H1 (cell line): ENCODE results near the gene BCO2. TPM values are rescaled to one million over a fixed set of nuclear protein-coding genes. Genes with fewer than 3 reads are reported as not detected.

Experiments used
- CTCF ChIA-PET: fragments of 300-600 bp; sonication (Branson Sonifier 250); formaldehyde crosslinking; loops from one replicate; lab custom pipeline; 2021; ENCODE audit not compliant: partially characterized antibody; lab: Charles Lee
- POLR2A ChIA-PET: fragments of 300-600 bp; sonication (Branson Sonifier 250); formaldehyde crosslinking; loops from one replicate; lab custom pipeline; 2021; ENCODE audit warnings: inconsistent platforms; ENCODE audit not compliant: partially characterized antibody; lab: Charles Lee
- DNase-seq, 2 experiments: peaks; one replicate each; pipeline versions ENCODE4 v3.0.0 to v3.0.0-alpha.2; 2010 to 2022; ENCODE audit warnings: low spot score in 2 of 2, low read depth in 1 of 2, mixed read lengths in 1 of 2
- FAIRE-seq: peaks from 2 replicates; lab custom pipeline; 2011; peaks lifted over from hg19 to GRCh38; lab: Jason Lieb, UNC
- H2AFZ ChIP-seq: 2 replicates; pipeline ENCODE4 v1.8.1; 2012; ENCODE audit warnings: low read length, inconsistent platforms
- H2AK5ac ChIP-seq: 2 replicates; pipeline ENCODE4 v1.6.1; 2013; ENCODE audit warnings: low read depth, low read length
- H2BK120ac ChIP-seq: replicated peaks from 2 replicates; pipeline ENCODE3; 2013; ENCODE audit warnings: low read depth, low read length, inconsistent platforms
- H2BK12ac ChIP-seq: 2 replicates; pipeline ENCODE4 v1.6.1; 2013; ENCODE audit warnings: low read depth, low read length
- H2BK15ac ChIP-seq: 2 replicates; pipeline ENCODE4 v1.6.1; 2013; ENCODE audit warnings: low read length
- H2BK20ac ChIP-seq: 2 replicates; pipeline ENCODE4 v1.6.1; 2013; ENCODE audit warnings: low read length
- H2BK5ac ChIP-seq: 2 replicates; pipeline ENCODE4 v1.6.1; 2013; ENCODE audit warnings: low read depth, low read length
- H3K14ac ChIP-seq: 2 replicates; pipeline ENCODE4 v1.6.1; 2013; ENCODE audit warnings: inconsistent platforms; ENCODE audit not compliant: insufficient read length
- H3K18ac ChIP-seq: 2 replicates; pipeline ENCODE4 v1.6.1; 2013; ENCODE audit warnings: low read length; ENCODE audit errors: extremely low read depth
- H3K23ac ChIP-seq: 2 replicates; pipeline ENCODE4 v1.6.1; 2013; ENCODE audit warnings: inconsistent platforms; ENCODE audit not compliant: insufficient read length
- H3K23me2 ChIP-seq: 2 replicates; pipeline ENCODE4 v1.6.1; 2013; ENCODE audit warnings: low read depth, low read length
- H3K27ac ChIP-seq: 2 replicates; pipeline ENCODE4 v1.6.1; 2011; ENCODE audit warnings: low read depth, low read length, inconsistent platforms
- H3K27me3 ChIP-seq, 4 experiments: replicated peaks in 1 of 4; 1 replicate in 1 of 4; 2 replicates in 3 of 4; pipeline versions ENCODE4 v1.6.1 to v1.8.1; 2011 to 2013; ENCODE audit warnings: low read length in 3 of 4, mild to moderate bottlenecking in 3 of 4, inconsistent platforms in 2 of 4, mixed read lengths in 2 of 4, moderate library complexity in 1 of 4; ENCODE audit not compliant: control insufficient read depth in 3 of 4, insufficient read depth in 3 of 4; ENCODE audit errors: extremely low read depth in 1 of 4
- H3K36me3 ChIP-seq, 4 experiments: 2 replicates each; pipeline versions ENCODE4 v1.6.1 to v1.8.1; 2011 to 2013; ENCODE audit warnings: mild to moderate bottlenecking in 4 of 4, low read length in 3 of 4, moderate library complexity in 2 of 4, control low read depth in 1 of 4, inconsistent platforms in 1 of 4; ENCODE audit not compliant: insufficient read depth in 4 of 4, control insufficient read depth in 2 of 4
- H3K4ac ChIP-seq: replicated peaks from 2 replicates; pipeline ENCODE3; 2013; ENCODE audit warnings: low read length, low read depth, mixed read lengths, inconsistent platforms; ENCODE audit not compliant: insufficient read length
- H3K4me1 ChIP-seq, 4 experiments: replicated peaks in 1 of 4; 1 replicate in 1 of 4; 2 replicates in 3 of 4; pipeline versions ENCODE4 v1.6.1 to v1.8.1; 2011 to 2013; ENCODE audit warnings: low read length in 3 of 4, inconsistent platforms in 2 of 4, mixed read lengths in 1 of 4; ENCODE audit not compliant: insufficient read depth in 4 of 4, control insufficient read depth in 3 of 4
- H3K4me2 ChIP-seq, 2 experiments: 2 replicates each; pipeline versions ENCODE4 v1.6.1 to v1.8.1; 2011 to 2013; ENCODE audit warnings: low read depth in 2 of 2, low read length in 2 of 2, control low read depth in 1 of 2, inconsistent platforms in 1 of 2, mild to moderate bottlenecking in 1 of 2; ENCODE audit not compliant: insufficient read depth in 1 of 2
- H3K4me3 ChIP-seq, 4 experiments: fragments of 200-600, 300-600 bp in 1 of 4; sonication (generic), shearing (Covaris generic), sonication (Bioruptor Twin) in 1 of 4; 2 replicates each; pipeline versions ENCODE4 v1.5.1 to v1.8.1; 2011 to 2016; ENCODE audit warnings: low read length in 4 of 4, low read depth in 3 of 4, control low read depth in 2 of 4, inconsistent platforms in 2 of 4, mild to moderate bottlenecking in 2 of 4, mixed read lengths in 1 of 4, moderate library complexity in 1 of 4; ENCODE audit not compliant: insufficient read depth in 2 of 4; ENCODE audit errors: extremely low read depth in 1 of 4
- H3K56ac ChIP-seq: replicated peaks from 2 replicates; pipeline ENCODE3; 2013; ENCODE audit warnings: low read depth, mild to moderate bottlenecking, mixed read lengths, low read length, inconsistent platforms; ENCODE audit not compliant: insufficient read length
- H3K79me1 ChIP-seq: 2 replicates; pipeline ENCODE4 v1.6.1; 2013; ENCODE audit warnings: low read depth, low read length, control low read depth
- H3K79me2 ChIP-seq, 2 experiments: 2 replicates each; pipeline versions ENCODE4 v1.6.1 to v1.8.1; 2012 to 2013; ENCODE audit warnings: low read length in 2 of 2, mild to moderate bottlenecking in 2 of 2, inconsistent platforms in 1 of 2; ENCODE audit not compliant: insufficient read depth in 2 of 2, control insufficient read depth in 1 of 2
- H3K9ac ChIP-seq, 4 experiments: replicated peaks in 1 of 4; 1 replicate in 1 of 4; 2 replicates in 3 of 4; pipeline versions ENCODE4 v1.6.1 to v1.8.1; 2011 to 2013; ENCODE audit warnings: low read depth in 3 of 4, low read length in 3 of 4, control low read depth in 2 of 4, mild to moderate bottlenecking in 2 of 4, moderate library complexity in 2 of 4, inconsistent platforms in 1 of 4; ENCODE audit errors: extremely low read depth in 1 of 4
- H3K9me3 ChIP-seq, 2 experiments: 2 replicates each; pipeline versions ENCODE4 v1.6.1 to v1.8.1; 2012 to 2013; ENCODE audit warnings: mild to moderate bottlenecking in 2 of 2, moderate library complexity in 2 of 2, control low read depth in 1 of 2, inconsistent platforms in 1 of 2, low read depth in 1 of 2, low read length in 1 of 2, mixed read lengths in 1 of 2; ENCODE audit not compliant: insufficient read depth in 2 of 2
- H4K20me1 ChIP-seq, 2 experiments: replicated peaks in 1 of 2; 2 replicates each; pipeline versions ENCODE3 to v1.8.1; 2011 to 2013; ENCODE audit warnings: inconsistent platforms in 2 of 2, low read length in 2 of 2, mild to moderate bottlenecking in 1 of 2; ENCODE audit not compliant: insufficient read depth in 2 of 2, control insufficient read depth in 1 of 2
- H4K5ac ChIP-seq: 2 replicates; pipeline ENCODE4 v1.6.1; 2013; ENCODE audit warnings: low read length, low read depth, mixed read lengths, inconsistent platforms; ENCODE audit not compliant: insufficient read length
- H4K8ac ChIP-seq: 2 replicates; pipeline ENCODE4 v1.8.0; 2013; ENCODE audit warnings: mild to moderate bottlenecking, moderate library complexity, low read length, inconsistent platforms; ENCODE audit not compliant: insufficient read depth; ENCODE audit errors: extremely low read depth
- H4K91ac ChIP-seq: replicated peaks from 2 replicates; pipeline ENCODE3; 2013; ENCODE audit warnings: low read length, mixed read lengths, inconsistent platforms; ENCODE audit not compliant: insufficient read length
- BRCA1 ChIP-seq: IDR thresholded peaks from 2 replicates; pipeline ENCODE4 v1.6.1; 2012; ENCODE audit warnings: low read depth, low read length, improper control_type of control experiment
- CHD2 ChIP-seq: IDR thresholded peaks from 2 replicates; pipeline ENCODE4 v1.6.1; 2012; ENCODE audit warnings: low read length, improper control_type of control experiment
- EGR1 ChIP-seq: IDR thresholded peaks from 2 replicates; pipeline ENCODE4 v1.6.1; 2011; ENCODE audit warnings: low read depth, low read length, borderline replicate concordance
- HDAC6 ChIP-seq: IDR thresholded peaks from one replicate; pipeline ENCODE4 v1.7.1; 2012; ENCODE audit warnings: low read depth, mild to moderate bottlenecking, inconsistent platforms, low read length, moderate library complexity
- JUND ChIP-seq: IDR thresholded peaks from 2 replicates; pipeline ENCODE4 v1.6.1; 2011; ENCODE audit warnings: mild to moderate bottlenecking, improper control_type of control experiment, low read length
- KDM1A ChIP-seq: fragments of 200-600, 300-600 bp; sonication (generic); IDR thresholded peaks from 2 replicates; pipeline ENCODE4 v1.7.1; 2016; ENCODE audit warnings: mild to moderate bottlenecking, low read length, borderline replicate concordance
- KDM5A ChIP-seq: fragments of 200-600 bp; IDR thresholded peaks from 2 replicates; pipeline ENCODE4 v1.7.1; 2012; ENCODE audit warnings: mild to moderate bottlenecking, low read length, inconsistent platforms, mixed read lengths
- MAFK ChIP-seq: IDR thresholded peaks from 2 replicates; pipeline ENCODE4 v1.6.1; 2012; ENCODE audit warnings: low read depth, mild to moderate bottlenecking, improper control_type of control experiment, low read length
- PHF8 ChIP-seq: fragments of 200-600 bp; sonication (generic); conservative IDR thresholded peaks from 2 replicates; pipeline ENCODE4 v1.7.1; 2012; ENCODE audit warnings: low read depth, mild to moderate bottlenecking, inconsistent platforms, low read length, moderate library complexity
- POLR2A ChIP-seq, 2 experiments: IDR thresholded peaks; 1 replicate in 1 of 2; 2 replicates in 1 of 2; pipeline ENCODE4 v1.6.1; 2011; ENCODE audit warnings: low read depth in 2 of 2, low read length in 2 of 2, mild to moderate bottlenecking in 2 of 2; ENCODE audit errors: control extremely low read depth in 1 of 2
- RAD21 ChIP-seq, 2 experiments: IDR thresholded peaks in 1 of 2; conservative IDR thresholded peaks in 1 of 2; 2 replicates each; pipeline ENCODE4 v1.6.1; 2011; ENCODE audit warnings: low read depth in 2 of 2, low read length in 2 of 2, improper control_type of control experiment in 1 of 2, inconsistent platforms in 1 of 2, mild to moderate bottlenecking in 1 of 2, moderate library complexity in 1 of 2
- RXRA ChIP-seq: IDR thresholded peaks from 2 replicates; pipeline ENCODE4 v1.6.1; 2011; ENCODE audit warnings: low read depth, mild to moderate bottlenecking, low read length, moderate library complexity; ENCODE audit not compliant: insufficient read depth
- SP1 ChIP-seq: IDR thresholded peaks from 2 replicates; pipeline ENCODE4 v1.6.1; 2011; ENCODE audit warnings: low read depth, low read length
- SP2 ChIP-seq: IDR thresholded peaks from 2 replicates; pipeline ENCODE4 v1.6.1; 2012; ENCODE audit warnings: mild to moderate bottlenecking, low read length, inconsistent platforms
- WGBS, 2 experiments: shearing (Covaris generic) in 1 of 2; methylation state at CpG; one replicate each; pipeline versions ENCODE4 v1.1.6 to v1.1.7; 2013 to 2015; ENCODE audit warnings: low lambda C conversion rate in 2 of 2, mixed read lengths in 2 of 2, inconsistent platforms in 1 of 2, low coverage in 1 of 2, missing lambda C conversion rate in 1 of 2; ENCODE audit not compliant: insufficient replicate concordance in 2 of 2, insufficient coverage in 1 of 2, insufficient read length in 1 of 2; ENCODE audit errors: extremely low coverage in 1 of 2, missing lambda C conversion rate in 1 of 2; 5-methylcytosine and 5-hydroxymethylcytosine counted together
- polyA plus RNA-seq, 7 experiments: library from polyadenylated mRNA; depleted of rRNA in 3 of 7; stranded (reverse) in 5 of 7; unstranded in 2 of 7; fragments of >200 nt in 5 of 7; fragments of 200-250 nt in 2 of 7; gene quantifications; 1 replicate in 5 of 7; 2 replicates in 1 of 7; 4 replicates in 1 of 7; pipeline versions ENCODE4 v1.2.1 to v1.2.3, GENCODE V29; 2011 to 2013; ENCODE audit warnings: missing spikeins in 2 of 7, mixed read lengths in 2 of 7
- total RNA-seq: library from RNA; stranded (reverse); fragmentation: NEBNext Ultra II Directional; extraction: Animal tissue kit (Norgen Biotek cat#: 25700); gene quantifications from 2 replicates; pipeline ENCODE4 v1.2.1, GENCODE V29; 2021

BCO2 gene
- total and polyA plus RNA-seq, 2 of the 8 experiments (the other 6 are each of a cell fraction or from before 2014, with no cell fraction given): 0.42 to 0.82 TPM

- no peaks in the 10 kb centered on the region for H3K9me3 ChIP-seq
- H3K4me2 ChIP-seq: no peak overlapping the region
- CTCF ChIA-PET: interaction anchor here (0.8 to 3.9 kb wide), 2 partner anchors 19 to 64 kb away, joined by 4 to 38 read pairs; no protein-coding TSS in a partner anchor
- no peaks in the 10 kb centered on the region for H3K23me2 ChIP-seq
- H2BK20ac ChIP-seq: no peak overlapping the region
- no peak overlapping the region for H3K9ac ChIP-seq
- no peak overlapping the region for H3K23ac ChIP-seq
- 86% methylated on average over 1 of the region's 1 CpG; no CpG with 5 or more reads in 1 of the 2 experiments for WGBS, 2 experiments
- H3K4ac ChIP-seq: no peak overlapping the region
- H2AFZ ChIP-seq: no peak overlapping the region
- H3K36me3 ChIP-seq: no peaks in the 10 kb centered on the region
- H3K18ac ChIP-seq: no peak overlapping the region
- no peak overlapping the region for H2BK15ac ChIP-seq
- H4K5ac ChIP-seq: no peak overlapping the region
- H2BK120ac ChIP-seq: no peak overlapping the region
- H4K20me1 ChIP-seq: no peaks in the 10 kb centered on the region
- no peak for DNase-seq
- H3K79me2 ChIP-seq: no peaks in the 10 kb centered on the region
- no peak overlapping the region for H3K14ac ChIP-seq
- H2AK5ac ChIP-seq: no peak overlapping the region
- no peak overlapping the region for H4K8ac ChIP-seq
- no peak for FAIRE-seq
- H2BK12ac ChIP-seq: no peak overlapping the region
- H4K91ac ChIP-seq: no peak overlapping the region
- H3K79me1 ChIP-seq: no peaks in the 10 kb centered on the region
- POLR2A ChIA-PET: no interaction called here
- H3K56ac ChIP-seq: no peak overlapping the region
- peaks cover 0 to 3% (median 0%) of the 10 kb centered on the region in 4 experiments; a peak in 1 of 7 replicates for H3K4me1 ChIP-seq
- H3K27me3 ChIP-seq: no peaks in the 10 kb centered on the region
- no peak overlapping the region for H3K27ac ChIP-seq
- H2BK5ac ChIP-seq: no peak overlapping the region
- no peak overlapping the region for H3K4me3 ChIP-seq
- no peak for TF ChIP-seq KDM1A
- TF ChIP-seq SP1: no peak
- TF ChIP-seq JUND: no peak
- TF ChIP-seq SP2: no peak
- no peak for TF ChIP-seq HDAC6
- no peak for TF ChIP-seq CHD2
- no peak for TF ChIP-seq RAD21 (IDR thresholded peaks at IDR 0.05 in 1 of 2, conservative IDR thresholded peaks at IDR 0.05 in 1 of 2; ENCODE audit: low read depth in 2 of 2, low read length in 2 of 2)
- no peak for TF ChIP-seq POLR2A (IDR thresholded peaks at IDR 0.05; ENCODE audit: control extremely low read depth in 1 of 2, low read depth in 2 of 2, low read length in 2 of 2)
- no peak for TF ChIP-seq KDM5A
- no peak for TF ChIP-seq EGR1
- TF ChIP-seq MAFK: no peak
- no peak for TF ChIP-seq BRCA1
- TF ChIP-seq RXRA: no peak
- no peak for TF ChIP-seq PHF8
These were observed 3.1 kb downstream of the BCO2 start for GRCh38 chr11:112178428-112178827.
